ENCODE results near the gene CPTP. TPM values are rescaled to one million over a fixed set of nuclear protein-coding genes. Genes with fewer than 3 reads are reported as not detected.
"Not testable (repeated sequence)": the region's sequence is repeated elsewhere in the genome, so short reads cannot be mapped to it uniquely, and the experiment has no call there.

CPTP gene
- polyA plus RNA-seq, 3 donors: 6.4 to 7.7 (median 7.4) TPM

DNA sequence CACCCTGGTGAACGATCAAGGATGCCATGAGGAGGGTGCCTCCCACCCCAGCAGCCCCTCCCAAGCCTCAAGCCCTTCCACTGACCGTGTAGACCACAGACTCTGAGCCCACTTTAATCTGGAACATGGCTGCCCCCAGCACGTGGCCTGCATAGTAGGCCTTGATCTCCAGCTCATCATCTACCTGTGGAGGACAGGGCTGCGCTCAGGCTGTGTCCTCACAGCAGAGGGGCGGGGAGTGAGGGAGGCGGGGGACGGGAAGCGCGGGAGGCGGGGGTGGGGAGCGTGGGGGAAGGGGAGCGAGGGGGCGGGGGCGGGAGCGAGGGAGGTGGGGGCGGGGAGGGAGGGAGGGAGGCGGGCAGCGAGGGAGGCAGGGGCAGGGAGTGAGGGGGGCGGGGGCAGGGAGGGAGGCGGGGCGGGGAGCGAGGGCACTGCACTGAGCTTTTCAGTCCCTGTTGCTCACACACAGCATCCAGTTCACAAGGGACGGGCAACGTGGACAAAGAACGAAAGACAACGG is 9.1 kb upstream of the CPTP start:
- Histone ChIP-seq H3K36me3 (replicated peaks in 1 of 2; ENCODE audit: control insufficient read depth in 1 of 2, insufficient read depth in 2 of 2, low read length in 2 of 2) (peaks cover 73 to 90% of the 10 kb centered on the region in 2 donors), H3K4me3 (replicated peaks in 1 of 3; ENCODE audit: low read depth in 2 of 3, low read length in 3 of 3) (no peak overlapping the region), H3K9ac (ENCODE audit: insufficient read depth, low read length, poor library complexity, severe bottlenecking) (no peak overlapping the region), H3K4me1 (ENCODE audit: control insufficient read depth in 1 of 2, insufficient read depth in 2 of 2, low read length in 2 of 2) (no peaks in the 10 kb centered on the region), H4K20me1 (ENCODE audit: insufficient read depth, low read length) (peaks cover 68% of the 10 kb centered on the region), H3K27ac (ENCODE audit: low read depth in 1 of 2, low read length in 2 of 2) (no peak overlapping the region), H3K79me2 (ENCODE audit: insufficient read depth, low read length) (peaks cover 9% of the 10 kb centered on the region), H3K4me2 (replicated peaks; ENCODE audit: extremely low read depth, low read length, poor library complexity, severe bottlenecking) (no peak overlapping the region), H3K27me3 (ENCODE audit: control insufficient read depth in 2 of 2, insufficient read depth in 2 of 2, low read length in 2 of 2) (no peaks in the 10 kb centered on the region), H3K9me3 (replicated peaks in 1 of 2; ENCODE audit: control insufficient read depth in 1 of 2, insufficient read depth in 1 of 2, low read length in 2 of 2) (no peaks in the 10 kb centered on the region), H2AFZ (ENCODE audit: insufficient read depth, low read depth, low read length, poor library complexity, severe bottlenecking) (no peak overlapping the region)
- Mint-ChIP-seq H3K27me3 (ENCODE audit: low read depth in 3 of 3) (no peaks in the 10 kb centered on the region), H3K27ac (no peak overlapping the region), H3K36me3 (peaks cover 51 to 91% of the 10 kb centered on the region in 2 donors), H3K4me3 (no peak overlapping the region), H3K9me3 (no peaks in the 10 kb centered on the region), H3K4me1 (no peaks in the 10 kb centered on the region)
- intact Hi-C loops (cut with micrococcal nuclease): no loop called here
- DNase-seq: no peak
- TF ChIP-seq, protein P1, sequence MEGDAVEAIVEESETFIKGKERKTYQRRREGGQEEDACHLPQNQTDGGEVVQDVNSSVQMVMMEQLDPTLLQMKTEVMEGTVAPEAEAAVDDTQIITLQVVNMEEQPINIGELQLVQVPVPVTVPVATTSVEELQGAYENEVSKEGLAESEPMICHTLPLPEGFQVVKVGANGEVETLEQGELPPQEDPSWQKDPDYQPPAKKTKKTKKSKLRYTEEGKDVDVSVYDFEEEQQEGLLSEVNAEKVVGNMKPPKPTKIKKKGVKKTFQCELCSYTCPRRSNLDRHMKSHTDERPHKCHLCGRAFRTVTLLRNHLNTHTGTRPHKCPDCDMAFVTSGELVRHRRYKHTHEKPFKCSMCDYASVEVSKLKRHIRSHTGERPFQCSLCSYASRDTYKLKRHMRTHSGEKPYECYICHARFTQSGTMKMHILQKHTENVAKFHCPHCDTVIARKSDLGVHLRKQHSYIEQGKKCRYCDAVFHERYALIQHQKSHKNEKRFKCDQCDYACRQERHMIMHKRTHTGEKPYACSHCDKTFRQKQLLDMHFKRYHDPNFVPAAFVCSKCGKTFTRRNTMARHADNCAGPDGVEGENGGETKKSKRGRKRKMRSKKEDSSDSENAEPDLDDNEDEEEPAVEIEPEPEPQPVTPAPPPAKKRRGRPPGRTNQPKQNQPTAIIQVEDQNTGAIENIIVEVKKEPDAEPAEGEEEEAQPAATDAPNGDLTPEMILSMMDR (IDR thresholded peaks at IDR 0.05): no peak
- WGBS (ENCODE audit: insufficient coverage): 96% methylated on average over 6 of the region's 26 CpGs

DNA sequence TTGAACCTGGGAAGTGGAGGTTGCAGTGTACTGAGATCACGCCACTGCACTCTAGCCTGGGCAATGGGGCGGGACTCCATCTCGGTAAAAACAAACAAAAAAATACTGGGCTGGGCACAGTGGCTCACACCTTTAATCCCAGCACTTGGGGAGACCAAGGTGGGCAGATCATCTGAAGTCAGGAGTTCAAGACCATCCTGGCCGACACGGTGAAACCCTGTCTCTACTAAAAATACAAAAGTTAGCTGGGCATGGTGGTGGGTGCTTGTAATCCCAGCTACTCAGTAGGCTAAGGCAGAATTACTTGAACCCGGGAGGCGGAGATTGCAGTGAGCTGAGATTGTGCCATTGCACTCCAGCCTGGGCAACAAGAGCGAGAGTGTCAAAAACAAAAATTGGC is 8.4 kb upstream of the CPTP start:
- peak overlapping the region in 3 of 7 donors; percentile 10 to 36 (median 33) for H3K27ac Mint-ChIP-seq
- not testable (repeated sequence) for H3K4me3 Mint-ChIP-seq

More for the DNA sequence above, 8.4 kb upstream of the CPTP start:
- H4K20me1 ChIP-seq (ENCODE audit: insufficient read depth, low read length): peaks cover 71% of the 10 kb centered on the region
- H3K9ac ChIP-seq (ENCODE audit: insufficient read depth, low read length, poor library complexity, severe bottlenecking); H3K4me1 Mint-ChIP-seq; H3K9me3 ChIP-seq (replicated peaks in 1 of 2; ENCODE audit: control insufficient read depth in 1 of 2, insufficient read depth in 1 of 2, low read length in 2 of 2); H3K4me2 ChIP-seq (replicated peaks; ENCODE audit: extremely low read depth, low read length, poor library complexity, severe bottlenecking); H3K4me3 ChIP-seq (replicated peaks in 1 of 3; ENCODE audit: low read depth in 2 of 3, low read length in 3 of 3); H2AFZ ChIP-seq (ENCODE audit: insufficient read depth, low read depth, low read length, poor library complexity, severe bottlenecking); H3K4me1 ChIP-seq (ENCODE audit: control insufficient read depth in 1 of 2, insufficient read depth in 2 of 2, low read length in 2 of 2); H3K27ac ChIP-seq (ENCODE audit: low read depth in 1 of 2, low read length in 2 of 2); H3K27me3 Mint-ChIP-seq (ENCODE audit: low read depth in 3 of 3); H3K27me3 ChIP-seq (ENCODE audit: control insufficient read depth in 2 of 2, insufficient read depth in 2 of 2, low read length in 2 of 2); H3K9me3 Mint-ChIP-seq; intact Hi-C loops (cut with micrococcal nuclease); DNase-seq: not testable (repeated sequence)
- H3K36me3 Mint-ChIP-seq: peaks cover 48 to 88% of the 10 kb centered on the region in 2 donors
- 100% methylated on average over 2 of the region's 8 CpGs for WGBS (ENCODE audit: insufficient coverage)
- H3K36me3 ChIP-seq (replicated peaks in 1 of 2; ENCODE audit: control insufficient read depth in 1 of 2, insufficient read depth in 2 of 2, low read length in 2 of 2): peaks cover 72 to 89% of the 10 kb centered on the region in 2 donors
- H3K79me2 ChIP-seq (ENCODE audit: insufficient read depth, low read length): peaks cover 16% of the 10 kb centered on the region
